Endothelial cell of umbilical vein (primary cell): ENCODE results near the gene RUSF1. TPM values are rescaled to one million over a fixed set of nuclear protein-coding genes. Genes with fewer than 3 reads are reported as not detected.

ENCODE experiments used
- BruUV-seq: library from RNA; stranded (reverse); fragments of 400-500 nt; replicated peaks from 2 replicates; lab custom pipeline; 2021; lab: Mats Ljungman, UMichigan
- CTCF ChIA-PET: fragments of 300-600, 350-600 bp; sonication (Branson Sonifier 250); formaldehyde crosslinking; loops from one replicate; lab custom pipeline; 2021; ENCODE audit warnings: antibody characterized with exemption, inconsistent platforms; lab: Charles Lee
- POLR2A ChIA-PET: fragments of 300-600, 350-600 bp; sonication (Branson Sonifier 250); formaldehyde crosslinking; loops from one replicate; lab custom pipeline; 2021; ENCODE audit warnings: antibody characterized with exemption, inconsistent platforms; lab: Charles Lee
- DNase-seq: peaks from one replicate; pipeline ENCODE4 v3.0.0-alpha.2; 2011; ENCODE audit warnings: low read depth, low spot score
- FAIRE-seq: peaks from 2 replicates; lab custom pipeline; 2011; peaks lifted over from hg19 to GRCh38; lab: Jason Lieb, UNC
- H2AFZ ChIP-seq: 2 replicates; pipeline ENCODE4 v1.6.0; 2012; ENCODE audit warnings: low read depth, low read length, control low read depth, inconsistent platforms
- H3K27ac ChIP-seq: 2 replicates; pipeline ENCODE4 v1.5.1; 2011; ENCODE audit warnings: low read depth, mild to moderate bottlenecking, control low read depth, low read length, moderate library complexity; ENCODE audit not compliant: insufficient read depth
- H3K27me3 ChIP-seq, 2 experiments: 2 replicates each; pipeline versions ENCODE4 v1.6.0 to v1.6.1; 2011; ENCODE audit warnings: low read length in 2 of 2, mixed read lengths in 1 of 2; ENCODE audit not compliant: control insufficient read depth in 2 of 2, insufficient read depth in 2 of 2
- H3K36me3 ChIP-seq, 2 experiments: 2 replicates in 1 of 2; 3 replicates in 1 of 2; pipeline ENCODE4 v1.5.1; 2011; ENCODE audit warnings: low read length in 2 of 2, mild to moderate bottlenecking in 1 of 2, moderate library complexity in 1 of 2; ENCODE audit not compliant: control insufficient read depth in 2 of 2, insufficient read depth in 2 of 2; ENCODE audit errors: extremely low read depth in 1 of 2
- H3K4me1 ChIP-seq: 3 replicates; pipeline ENCODE4 v1.5.1; 2011; ENCODE audit warnings: mild to moderate bottlenecking, low read length; ENCODE audit not compliant: control insufficient read depth, insufficient read depth; ENCODE audit errors: extremely low read depth
- H3K4me2 ChIP-seq: 2 replicates; pipeline ENCODE4 v1.6.1; 2011; ENCODE audit warnings: low read length, control low read depth, mixed read lengths; ENCODE audit not compliant: insufficient read depth
- H3K4me3 ChIP-seq, 3 experiments: fragments of 200-600 bp in 1 of 3; sonication (generic), shearing (Covaris generic) in 1 of 3; replicated peaks in 1 of 3; 2 replicates each; pipeline ENCODE4 v1.5.1; 2011 to 2016; ENCODE audit warnings: control low read depth in 3 of 3, low read length in 3 of 3, mild to moderate bottlenecking in 2 of 3, inconsistent platforms in 1 of 3, low read depth in 1 of 3, moderate library complexity in 1 of 3; ENCODE audit not compliant: insufficient read depth in 1 of 3
- H3K79me2 ChIP-seq: 2 replicates; pipeline ENCODE4 v1.6.0; 2012; ENCODE audit warnings: low read length, inconsistent platforms; ENCODE audit not compliant: control insufficient read depth, insufficient read depth
- H3K9ac ChIP-seq: replicated peaks from 2 replicates; pipeline ENCODE3; 2011; ENCODE audit warnings: low read length, control low read depth; ENCODE audit not compliant: insufficient read depth; ENCODE audit errors: extremely low read depth
- H3K9me1 ChIP-seq: replicated peaks from 3 replicates; pipeline ENCODE4 v1.6.0; 2011; ENCODE audit warnings: mild to moderate bottlenecking, low read length; ENCODE audit not compliant: control insufficient read depth, insufficient read depth; ENCODE audit errors: extremely low read depth
- H3K9me3 ChIP-seq: replicated peaks from 2 replicates; pipeline ENCODE4 v1.5.1; 2012; ENCODE audit warnings: low read length, inconsistent platforms; ENCODE audit not compliant: control insufficient read depth, insufficient read depth
- H4K20me1 ChIP-seq: replicated peaks from 2 replicates; pipeline ENCODE3; 2011; ENCODE audit warnings: mild to moderate bottlenecking, low read length; ENCODE audit not compliant: control insufficient read depth, insufficient read depth; ENCODE audit errors: extremely low read depth
- FOS ChIP-seq: IDR thresholded peaks from 2 replicates; pipeline ENCODE4 v1.6.1; 2011; ENCODE audit warnings: mild to moderate bottlenecking, low read length, moderate library complexity, borderline replicate concordance; ENCODE audit not compliant: insufficient read depth
- GATA2 ChIP-seq: IDR thresholded peaks from 2 replicates; pipeline ENCODE4 v1.7.0; 2011; ENCODE audit warnings: low read depth, mild to moderate bottlenecking, moderate library complexity, mixed read lengths, low read length; ENCODE audit not compliant: insufficient read length, insufficient read depth
- MYC ChIP-seq: IDR thresholded peaks from one replicate; pipeline ENCODE4 v1.6.1; 2011; ENCODE audit warnings: mild to moderate bottlenecking, low read depth, low read length
- POLR2A ChIP-seq: IDR thresholded peaks from 2 replicates; pipeline ENCODE4 v1.6.1; 2012; ENCODE audit warnings: low read depth, mild to moderate bottlenecking, control low read depth, low read length
- POLR2AphosphoS5 ChIP-seq: IDR thresholded peaks from 2 replicates; pipeline ENCODE4 v1.6.1; 2012; ENCODE audit warnings: low read depth, mild to moderate bottlenecking, control low read depth, low read length, moderate library complexity; ENCODE audit not compliant: insufficient read depth
- dilution Hi-C: fragments of 300-500 bp; cut with MboI; formaldehyde crosslinking; loops from one replicate; pipeline ENCODE4 v1.15.0; 2019; ENCODE audit warnings: low sequenced_read_pairs; ENCODE audit not compliant: extremely low pct_ligation_motif_present
- intact Hi-C: fragments of 100-400 bp; cut with micrococcal nuclease; formaldehyde crosslinking; loops from one replicate; pipeline ENCODE4 v1.10.0; 2022
- polyA plus RNA-seq, 4 experiments: library from polyadenylated mRNA; depleted of rRNA in 3 of 4; stranded (reverse) in 3 of 4; unstranded in 1 of 4; fragments of >200 nt; gene quantifications; 2 replicates each; pipeline versions ENCODE4 v1.2.1 to v1.2.3, GENCODE V29; 2011 to 2012; ENCODE audit warnings: missing spikeins in 1 of 4
- total RNA-seq: library from RNA; stranded (reverse); gene quantifications from 2 replicates; pipeline ENCODE4 v1.2.3, GENCODE V29; 2021
- TF ChIP-seq, protein P1 (sequence below): IDR thresholded peaks from 2 replicates; pipeline ENCODE4 v1.6.1; 2011; ENCODE audit not compliant: insufficient read depth, insufficient read length
- TF ChIP-seq, protein P2 (sequence below), 2 donors: IDR thresholded peaks; 1 replicate in 1 of 2; 2 replicates in 1 of 2; pipeline ENCODE4 v1.5.1; 2011; ENCODE audit warnings: low read length in 2 of 2, mild to moderate bottlenecking in 2 of 2, moderate library complexity in 2 of 2, control low read depth in 1 of 2, inconsistent platforms in 1 of 2, low read depth in 1 of 2; ENCODE audit not compliant: insufficient read depth in 1 of 2; ENCODE audit errors: extremely low read depth in 1 of 2

The RUSF1 gene
- total and polyA plus RNA-seq, 2 donors (not counting 3 experiments of a cell fraction or from before 2014, with no cell fraction given), result 36.4 to 40.3 TPM

DNA sequence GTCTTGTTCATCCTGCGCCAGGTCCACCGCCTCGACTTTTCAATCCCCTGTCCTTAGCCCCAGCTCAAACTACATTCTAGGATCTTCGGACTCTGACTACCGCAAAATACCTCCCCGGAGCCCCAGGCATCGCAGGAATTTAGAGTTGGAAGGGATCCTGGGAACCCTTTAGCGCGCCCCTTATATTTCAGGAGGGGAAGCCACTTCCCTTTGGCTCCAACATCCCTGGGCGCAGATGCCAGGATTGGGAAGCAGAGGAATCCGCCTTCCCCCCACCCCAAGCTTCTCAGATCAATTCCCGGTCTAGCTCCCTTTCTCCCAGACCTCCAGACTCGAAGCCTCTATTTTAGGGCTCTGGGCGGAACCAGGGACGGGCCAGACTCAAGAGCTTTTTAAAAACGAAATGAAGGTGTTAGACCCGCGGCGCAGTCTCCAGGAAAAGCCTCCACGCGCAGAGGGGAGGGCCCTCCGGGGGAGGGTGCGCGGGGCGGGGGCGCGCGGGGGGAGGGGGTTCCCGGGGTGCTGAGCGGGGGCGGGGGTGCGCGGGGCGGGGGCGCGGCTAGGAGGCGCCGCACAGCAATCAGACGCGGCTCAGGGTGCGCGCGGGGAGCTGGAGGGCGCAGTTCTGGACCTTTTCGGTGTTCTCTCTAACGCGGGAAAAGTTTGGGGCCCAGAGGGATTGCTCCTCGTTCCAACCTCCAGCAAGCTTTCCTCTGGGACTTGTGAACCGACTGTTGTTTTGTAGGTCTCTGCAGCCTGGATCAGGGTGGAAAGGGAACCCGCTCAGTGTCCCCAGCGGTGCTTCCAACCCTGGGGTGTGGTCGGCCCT is 21.1 kb upstream of the RUSF1 start:
- TF ChIP-seq POLR2AphosphoS5 (no peak), FOS (no peak), POLR2A (no peak), GATA2 (no peak), MYC (no peak)
- TF ChIP-seq, protein P1, sequence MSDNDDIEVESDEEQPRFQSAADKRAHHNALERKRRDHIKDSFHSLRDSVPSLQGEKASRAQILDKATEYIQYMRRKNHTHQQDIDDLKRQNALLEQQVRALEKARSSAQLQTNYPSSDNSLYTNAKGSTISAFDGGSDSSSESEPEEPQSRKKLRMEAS, result no peak
- TF ChIP-seq, protein P2, sequence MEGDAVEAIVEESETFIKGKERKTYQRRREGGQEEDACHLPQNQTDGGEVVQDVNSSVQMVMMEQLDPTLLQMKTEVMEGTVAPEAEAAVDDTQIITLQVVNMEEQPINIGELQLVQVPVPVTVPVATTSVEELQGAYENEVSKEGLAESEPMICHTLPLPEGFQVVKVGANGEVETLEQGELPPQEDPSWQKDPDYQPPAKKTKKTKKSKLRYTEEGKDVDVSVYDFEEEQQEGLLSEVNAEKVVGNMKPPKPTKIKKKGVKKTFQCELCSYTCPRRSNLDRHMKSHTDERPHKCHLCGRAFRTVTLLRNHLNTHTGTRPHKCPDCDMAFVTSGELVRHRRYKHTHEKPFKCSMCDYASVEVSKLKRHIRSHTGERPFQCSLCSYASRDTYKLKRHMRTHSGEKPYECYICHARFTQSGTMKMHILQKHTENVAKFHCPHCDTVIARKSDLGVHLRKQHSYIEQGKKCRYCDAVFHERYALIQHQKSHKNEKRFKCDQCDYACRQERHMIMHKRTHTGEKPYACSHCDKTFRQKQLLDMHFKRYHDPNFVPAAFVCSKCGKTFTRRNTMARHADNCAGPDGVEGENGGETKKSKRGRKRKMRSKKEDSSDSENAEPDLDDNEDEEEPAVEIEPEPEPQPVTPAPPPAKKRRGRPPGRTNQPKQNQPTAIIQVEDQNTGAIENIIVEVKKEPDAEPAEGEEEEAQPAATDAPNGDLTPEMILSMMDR (IDR thresholded peaks at IDR 0.05; ENCODE audit: extremely low read depth in 1 of 2, insufficient read depth in 1 of 2, low read depth in 1 of 2, low read length in 2 of 2), result no peak
- H3K9ac ChIP-seq, result no peak overlapping the region
- ChIA-PET CTCF (no interaction called here), POLR2A (no interaction called here)
- no peaks in the 10 kb centered on the region for H3K36me3 ChIP-seq
- H3K4me1 ChIP-seq, result no peaks in the 10 kb centered on the region
- DNase-seq (no peak), FAIRE-seq (no peak)
- H3K4me2 ChIP-seq, result no peak overlapping the region
- intact Hi-C loops (no loop called here), dilution Hi-C loops (no loop called here)
- BruUV-seq, result no TSS peak
- no peaks in the 10 kb centered on the region for H4K20me1 ChIP-seq
- no peaks in the 10 kb centered on the region for H3K9me1 ChIP-seq
- H3K4me3 ChIP-seq, result no peak overlapping the region
- no peak overlapping the region for H2AFZ ChIP-seq
- H3K27me3 ChIP-seq, result peaks cover 23 to 28% of the 10 kb centered on the region in 2 experiments
- no peaks in the 10 kb centered on the region for H3K79me2 ChIP-seq
- no peak overlapping the region for H3K27ac ChIP-seq
- H3K9me3 ChIP-seq, result no peaks in the 10 kb centered on the region
